ENCODE measurements around the gene WDFY3. TPM values are rescaled to one million over a fixed set of nuclear protein-coding genes. Genes with fewer than 3 reads are reported as not detected.
A peak's percentile ranks its signal among the peaks of the same experiment; 100 is the strongest.

Gene WDFY3
- total and polyA plus RNA-seq, 2 experiments from 2014 or later: 8.0 to 89.0 TPM

GRCh38 chr4:84901173-84901572, 65.3 kb downstream of the WDFY3 start:
- DNase-seq (ENCODE audit: low spot score): peak; percentile 42
- Mint-ChIP-seq H3K27me3 (ENCODE audit: insufficient read depth, low read depth, poor library complexity) (no peaks in the 10 kb centered on the region), H3K4me1 (peaks cover 30% of the 10 kb centered on the region), H3K9me3 (no peaks in the 10 kb centered on the region), H3K4me3 (no peak overlapping the region), H3K27ac (peak overlapping the region; percentile 71; the same call in 1 of the 2 replicates), H3K36me3 (ENCODE audit: low read depth) (peaks cover 6% of the 10 kb centered on the region; the same call in 1 of the 3 replicates)
- H3F3A ChIP-seq (replicated peaks; ENCODE audit: low read depth): no peaks in the 10 kb centered on the region
- peak; percentile 59 for ATAC-seq
- TF ChIP-seq ZNF331 (CRISPR knock-in tag; IDR thresholded peaks at IDR 0.05; ENCODE audit: low read depth) (no peak), EZH2 (IDR thresholded peaks at IDR 0.05; ENCODE audit: low read depth, unreplicated experiment) (no peak)
- TF ChIP-seq, protein P1, sequence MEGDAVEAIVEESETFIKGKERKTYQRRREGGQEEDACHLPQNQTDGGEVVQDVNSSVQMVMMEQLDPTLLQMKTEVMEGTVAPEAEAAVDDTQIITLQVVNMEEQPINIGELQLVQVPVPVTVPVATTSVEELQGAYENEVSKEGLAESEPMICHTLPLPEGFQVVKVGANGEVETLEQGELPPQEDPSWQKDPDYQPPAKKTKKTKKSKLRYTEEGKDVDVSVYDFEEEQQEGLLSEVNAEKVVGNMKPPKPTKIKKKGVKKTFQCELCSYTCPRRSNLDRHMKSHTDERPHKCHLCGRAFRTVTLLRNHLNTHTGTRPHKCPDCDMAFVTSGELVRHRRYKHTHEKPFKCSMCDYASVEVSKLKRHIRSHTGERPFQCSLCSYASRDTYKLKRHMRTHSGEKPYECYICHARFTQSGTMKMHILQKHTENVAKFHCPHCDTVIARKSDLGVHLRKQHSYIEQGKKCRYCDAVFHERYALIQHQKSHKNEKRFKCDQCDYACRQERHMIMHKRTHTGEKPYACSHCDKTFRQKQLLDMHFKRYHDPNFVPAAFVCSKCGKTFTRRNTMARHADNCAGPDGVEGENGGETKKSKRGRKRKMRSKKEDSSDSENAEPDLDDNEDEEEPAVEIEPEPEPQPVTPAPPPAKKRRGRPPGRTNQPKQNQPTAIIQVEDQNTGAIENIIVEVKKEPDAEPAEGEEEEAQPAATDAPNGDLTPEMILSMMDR (conservative IDR thresholded peaks at IDR 0.05; ENCODE audit: low read depth in 2 of 2): 0 out of 4 replicates have a peak, but pooled peaks of 1 of the 2 experiments have one; percentile 14
- TF ChIP-seq, protein P2, sequence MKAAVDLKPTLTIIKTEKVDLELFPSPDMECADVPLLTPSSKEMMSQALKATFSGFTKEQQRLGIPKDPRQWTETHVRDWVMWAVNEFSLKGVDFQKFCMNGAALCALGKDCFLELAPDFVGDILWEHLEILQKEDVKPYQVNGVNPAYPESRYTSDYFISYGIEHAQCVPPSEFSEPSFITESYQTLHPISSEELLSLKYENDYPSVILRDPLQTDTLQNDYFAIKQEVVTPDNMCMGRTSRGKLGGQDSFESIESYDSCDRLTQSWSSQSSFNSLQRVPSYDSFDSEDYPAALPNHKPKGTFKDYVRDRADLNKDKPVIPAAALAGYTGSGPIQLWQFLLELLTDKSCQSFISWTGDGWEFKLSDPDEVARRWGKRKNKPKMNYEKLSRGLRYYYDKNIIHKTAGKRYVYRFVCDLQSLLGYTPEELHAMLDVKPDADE (IDR thresholded peaks at IDR 0.05): no peak
- H3K9me2 ChIP-seq (ENCODE audit: insufficient read depth): no peaks in the 10 kb centered on the region
- H3K4me2 ChIP-seq: peak overlapping the region; percentile 24; the same call in 1 of the 2 replicates
- H3K4me3 ChIP-seq: no peak overlapping the region
- H3K79me2 ChIP-seq (replicated peaks; ENCODE audit: insufficient read depth): peaks cover 53% of the 10 kb centered on the region
- no peaks in the 10 kb centered on the region for H3K36me3 ChIP-seq (ENCODE audit: insufficient read depth)
- peaks cover 28% of the 10 kb centered on the region for H3K4me1 ChIP-seq (ENCODE audit: insufficient read depth)
- no peaks in the 10 kb centered on the region for H4K20me1 ChIP-seq (replicated peaks; ENCODE audit: insufficient read depth)
- H3K27ac ChIP-seq (ENCODE audit: low read depth): peak overlapping the region; percentile 35; the same call in 1 of the 2 replicates
- H2AFZ ChIP-seq: no peak overlapping the region
- H3K27me3 ChIP-seq (ENCODE audit: insufficient read depth): no peaks in the 10 kb centered on the region

- H3K36me3 ChIP-seq (ENCODE audit: insufficient read depth): no peaks in the 10 kb centered on the region
- Mint-ChIP-seq H3K4me3 (no peak overlapping the region), H3K36me3 (ENCODE audit: low read depth) (peaks cover 6% of the 10 kb centered on the region; the same call in 1 of the 3 replicates), H3K4me1 (peaks cover 26% of the 10 kb centered on the region), H3K27me3 (ENCODE audit: insufficient read depth, low read depth, poor library complexity) (no peaks in the 10 kb centered on the region), H3K9me3 (no peaks in the 10 kb centered on the region), H3K27ac (no peak overlapping the region)
- no peak for DNase-seq (ENCODE audit: low spot score)
- H3K4me3 ChIP-seq: no peak overlapping the region
- no peak overlapping the region for H2AFZ ChIP-seq
- H3K27me3 ChIP-seq (ENCODE audit: insufficient read depth): no peaks in the 10 kb centered on the region
- H3K79me2 ChIP-seq (replicated peaks; ENCODE audit: insufficient read depth): peaks cover 47% of the 10 kb centered on the region
- no peak for ATAC-seq
- no peak overlapping the region for H3K27ac ChIP-seq (ENCODE audit: low read depth)
- peaks cover 34% of the 10 kb centered on the region for H3K4me1 ChIP-seq (ENCODE audit: insufficient read depth)
- no peaks in the 10 kb centered on the region for H3F3A ChIP-seq (replicated peaks; ENCODE audit: low read depth)
- no peaks in the 10 kb centered on the region for H4K20me1 ChIP-seq (replicated peaks; ENCODE audit: insufficient read depth)
- H3K4me2 ChIP-seq: no peak overlapping the region
- H3K9me2 ChIP-seq (ENCODE audit: insufficient read depth): no peaks in the 10 kb centered on the region
- TF ChIP-seq ZNF114 (CRISPR knock-in tag; IDR thresholded peaks at IDR 0.05): no peak
- TF ChIP-seq, protein P2 (IDR thresholded peaks at IDR 0.05): no peak
- TF ChIP-seq POLR2AphosphoS5 (IDR thresholded peaks at IDR 0.05; ENCODE audit: low read depth): no peak
- TF ChIP-seq, protein P1 (conservative IDR thresholded peaks at IDR 0.05; ENCODE audit: low read depth in 2 of 2): no peak
- no peak for TF ChIP-seq ZNF331 (CRISPR knock-in tag; IDR thresholded peaks at IDR 0.05; ENCODE audit: low read depth)
- TF ChIP-seq EZH2 (IDR thresholded peaks at IDR 0.05; ENCODE audit: low read depth, unreplicated experiment): no peak
- no peak for TF ChIP-seq NANOG (IDR thresholded peaks at IDR 0.05; ENCODE audit: borderline replicate concordance)
- no peak for TF ChIP-seq STAT1 (IDR thresholded peaks at IDR 0.05; ENCODE audit: unreplicated experiment)
- no peak for TF ChIP-seq REST (IDR thresholded peaks at IDR 0.05; ENCODE audit: unreplicated experiment)
Observed at GRCh38 chr4:84899616-84900015, 66.9 kb downstream of the WDFY3 start.
